A673 (cell line): ENCODE data around the gene BRPF1.

Source experiments
- CTCF ChIP-seq: fragments of 300-800, 200-600 bp; sonication (generic); conservative IDR thresholded peaks from 2 replicates; pipeline ENCODE4 v1.5.1; 2017; ENCODE audit warnings: low read depth, mild to moderate bottlenecking, antibody characterized with exemption, low read length, moderate library complexity, mixed read lengths
- EZH2 ChIP-seq: fragments of 200-600 bp; sonication (generic); IDR thresholded peaks from 2 replicates; pipeline ENCODE4 v1.6.1; 2017; ENCODE audit warnings: borderline replicate concordance, low read depth, mild to moderate bottlenecking, mixed read lengths, antibody characterized with exemption, low read length; ENCODE audit not compliant: poor library complexity, severe bottlenecking

GRCh38 chr3:9700536-9700935, 31.0 kb upstream of the BRPF1 start:
- TF ChIP-seq CTCF (no peak), EZH2 (no peak)
